Measurements from ENCODE around the gene CWC27.

CWC27 gene

DNA sequence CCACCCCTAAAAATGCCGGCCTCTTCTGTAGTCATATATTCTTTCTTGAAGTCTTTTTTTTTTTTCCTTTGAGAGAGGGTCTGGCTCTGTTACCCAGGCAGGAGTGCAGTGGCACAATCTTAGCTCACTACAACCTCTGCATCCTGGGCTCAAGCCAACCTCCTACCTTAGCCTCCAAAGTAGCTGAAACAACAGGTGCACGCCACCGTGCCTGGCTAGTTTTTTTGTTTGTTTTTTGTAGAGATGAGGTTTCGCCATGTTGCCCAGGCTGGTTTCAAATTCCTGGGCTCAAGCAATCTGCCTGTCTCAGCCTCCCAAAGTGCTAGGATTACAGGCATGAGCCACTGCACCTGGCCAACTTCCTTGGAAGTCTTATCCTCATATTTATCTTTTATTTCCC is 19.3 kb upstream of the CWC27 start:
- TF ChIP-seq, protein P1, sequence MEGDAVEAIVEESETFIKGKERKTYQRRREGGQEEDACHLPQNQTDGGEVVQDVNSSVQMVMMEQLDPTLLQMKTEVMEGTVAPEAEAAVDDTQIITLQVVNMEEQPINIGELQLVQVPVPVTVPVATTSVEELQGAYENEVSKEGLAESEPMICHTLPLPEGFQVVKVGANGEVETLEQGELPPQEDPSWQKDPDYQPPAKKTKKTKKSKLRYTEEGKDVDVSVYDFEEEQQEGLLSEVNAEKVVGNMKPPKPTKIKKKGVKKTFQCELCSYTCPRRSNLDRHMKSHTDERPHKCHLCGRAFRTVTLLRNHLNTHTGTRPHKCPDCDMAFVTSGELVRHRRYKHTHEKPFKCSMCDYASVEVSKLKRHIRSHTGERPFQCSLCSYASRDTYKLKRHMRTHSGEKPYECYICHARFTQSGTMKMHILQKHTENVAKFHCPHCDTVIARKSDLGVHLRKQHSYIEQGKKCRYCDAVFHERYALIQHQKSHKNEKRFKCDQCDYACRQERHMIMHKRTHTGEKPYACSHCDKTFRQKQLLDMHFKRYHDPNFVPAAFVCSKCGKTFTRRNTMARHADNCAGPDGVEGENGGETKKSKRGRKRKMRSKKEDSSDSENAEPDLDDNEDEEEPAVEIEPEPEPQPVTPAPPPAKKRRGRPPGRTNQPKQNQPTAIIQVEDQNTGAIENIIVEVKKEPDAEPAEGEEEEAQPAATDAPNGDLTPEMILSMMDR (conservative IDR thresholded peaks at IDR 0.05; ENCODE audit: low read depth, low read length): no peak
- no peak overlapping the region for H3K4me3 ChIP-seq (ENCODE audit: low read length)
- DNase-seq (ENCODE audit: low read depth): no peak

DNA sequence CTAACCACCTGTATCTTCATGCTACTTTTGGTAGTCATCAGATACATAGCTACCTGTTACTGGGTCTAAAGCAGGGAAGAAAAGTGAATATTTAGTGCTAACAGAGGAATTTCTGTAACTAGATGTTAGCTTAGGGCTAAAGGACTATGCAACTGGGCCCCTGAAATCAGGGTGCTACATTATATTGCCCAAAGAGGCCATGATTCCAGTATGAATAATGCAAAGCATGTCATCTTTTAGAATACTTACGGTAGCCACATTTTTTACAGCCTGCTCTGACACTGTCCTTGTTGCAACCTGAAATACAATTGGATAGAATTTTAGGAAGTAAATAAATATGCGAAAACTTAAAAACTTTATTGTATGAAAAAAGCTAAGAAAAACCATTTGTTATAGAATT is 14.7 kb upstream of the CWC27 start:
- DNase-seq (ENCODE audit: low read depth): no peak
- H3K4me3 ChIP-seq (ENCODE audit: low read length): no peak overlapping the region
- TF ChIP-seq, protein P1 (conservative IDR thresholded peaks at IDR 0.05; ENCODE audit: low read depth, low read length): no peak

DNA sequence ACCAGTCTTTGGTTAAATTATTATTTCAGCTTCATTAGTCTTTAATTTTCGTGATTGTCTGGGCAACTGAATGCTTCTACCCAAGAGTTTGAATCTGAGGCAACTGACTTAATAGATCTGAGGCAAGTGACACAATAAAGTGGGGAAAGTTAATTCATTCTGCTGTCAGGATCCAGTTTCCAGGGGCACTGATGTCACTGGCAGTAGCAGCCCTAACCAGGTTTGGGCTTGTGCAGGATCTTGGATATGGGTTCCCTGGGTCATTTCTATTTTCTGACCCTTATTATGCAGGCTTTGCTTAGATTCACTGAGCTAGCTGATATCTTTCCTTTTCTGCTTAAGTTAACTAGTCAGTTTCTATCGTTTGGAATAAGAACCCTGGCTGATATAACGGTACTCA is 9.8 kb upstream of the CWC27 start:
- TF ChIP-seq, protein P1 (conservative IDR thresholded peaks at IDR 0.05; ENCODE audit: low read depth, low read length): no peak
- no peak for DNase-seq (ENCODE audit: low read depth)
- H3K4me3 ChIP-seq (ENCODE audit: low read length): no peak overlapping the region

DNA sequence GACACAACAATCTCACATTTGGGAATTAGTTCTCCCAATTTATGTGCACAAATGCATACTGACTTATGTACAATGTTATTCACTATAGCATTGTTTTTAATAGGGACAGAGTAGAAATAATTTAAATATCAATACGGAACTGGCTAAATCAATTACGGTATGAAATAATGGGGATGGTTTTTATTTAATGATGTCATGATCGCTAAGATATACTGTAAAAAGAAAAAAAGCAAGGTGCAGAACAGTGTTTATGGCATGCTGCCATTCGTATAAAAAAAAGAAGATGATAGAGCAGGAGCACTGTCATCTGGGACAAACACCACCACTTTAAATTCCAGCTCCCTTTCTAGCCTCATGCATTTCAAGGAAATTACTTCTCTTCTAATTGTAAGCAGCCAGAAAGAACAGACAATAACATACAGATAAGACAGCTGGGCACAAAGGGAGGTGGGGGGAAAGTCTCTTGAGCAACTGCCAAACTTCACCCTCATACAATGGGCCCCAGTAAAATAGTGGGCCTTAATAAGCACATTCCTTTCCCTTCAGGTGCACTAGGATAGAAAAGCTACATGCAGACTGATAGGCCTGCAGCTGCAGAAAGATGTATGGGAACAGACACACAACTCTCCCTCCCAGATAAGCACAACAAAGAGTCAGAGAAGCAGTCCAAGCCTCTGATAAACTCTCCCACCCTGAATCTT is 8.6 kb upstream of the CWC27 start:
- no peak overlapping the region for H3K4me3 ChIP-seq (ENCODE audit: low read length)
- DNase-seq (ENCODE audit: low read depth): no peak
- TF ChIP-seq, protein P1 (conservative IDR thresholded peaks at IDR 0.05; ENCODE audit: low read depth, low read length): no peak

DNA sequence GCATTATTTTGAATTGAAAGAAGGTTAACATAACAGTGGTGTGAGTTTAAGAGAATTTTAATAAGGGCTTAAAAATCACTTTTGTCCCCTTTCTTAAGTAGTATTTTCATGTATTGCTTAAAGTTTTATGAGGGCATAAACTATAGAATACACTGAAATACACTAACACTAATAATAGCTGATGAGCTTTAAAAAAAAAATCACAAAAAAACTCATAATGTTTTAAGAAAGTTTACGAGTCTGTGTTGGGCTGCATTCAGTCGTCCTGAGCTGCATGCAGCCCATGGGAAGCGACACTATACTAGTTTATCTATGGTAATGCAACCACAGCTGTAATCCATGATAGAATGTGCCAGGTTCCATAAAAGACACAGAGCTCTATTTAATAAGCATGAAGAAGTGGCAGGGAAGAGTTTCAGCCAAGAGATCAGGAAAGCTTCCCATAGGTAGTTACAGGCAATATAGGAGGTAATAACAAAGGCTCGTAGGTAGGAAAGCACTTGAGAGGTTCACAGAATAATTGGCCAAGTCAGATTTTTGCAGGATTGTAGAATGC is 4.7 kb upstream of the CWC27 start:
- no peak for DNase-seq (ENCODE audit: low read depth)
- no peak overlapping the region for H3K4me3 ChIP-seq (ENCODE audit: low read length)
- TF ChIP-seq, protein P1 (conservative IDR thresholded peaks at IDR 0.05; ENCODE audit: low read depth, low read length): no peak

DNA sequence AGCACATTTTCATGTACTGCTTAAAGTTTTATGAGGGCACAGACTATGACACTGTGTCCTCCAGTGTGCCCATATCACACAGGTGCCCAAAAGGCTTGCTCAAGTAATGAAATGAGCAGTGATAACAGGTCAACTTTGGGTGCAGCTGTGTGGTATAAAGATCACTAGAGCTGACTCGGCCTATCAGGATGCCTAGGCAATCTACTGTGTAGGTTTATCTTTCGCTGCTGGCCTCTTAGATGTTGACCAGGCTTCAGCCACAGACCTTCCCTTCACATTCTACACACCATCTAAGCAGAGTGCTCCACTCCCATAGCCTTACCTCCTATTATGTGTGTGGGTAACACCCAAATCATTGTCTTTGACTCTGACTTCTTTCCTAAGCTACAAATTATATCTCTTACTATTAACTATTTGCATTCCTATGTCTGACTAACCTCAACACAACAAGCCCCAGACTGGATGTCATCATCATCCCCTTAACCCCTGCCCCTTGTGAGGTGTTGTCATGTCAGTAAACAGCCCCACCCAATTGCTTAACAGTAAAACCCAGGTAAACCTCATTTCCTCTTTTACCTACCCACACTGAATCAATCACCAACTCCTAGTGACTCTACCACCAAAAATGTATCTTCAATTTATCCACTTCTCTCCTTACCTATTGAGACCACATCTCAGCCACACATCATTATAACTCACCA is 2.8 kb upstream of the CWC27 start:
- no peak for DNase-seq (ENCODE audit: low read depth)
- H3K4me3 ChIP-seq (ENCODE audit: low read length): no peak overlapping the region

More for the DNA sequence above, 2.8 kb upstream of the CWC27 start:
- TF ChIP-seq, protein P1 (conservative IDR thresholded peaks at IDR 0.05; ENCODE audit: low read depth, low read length): no peak
